WTC11 (cell line): Measurements from ENCODE around the gene MAMLD1. TPM values are rescaled to one million over a fixed set of nuclear protein-coding genes. Genes with fewer than 3 reads are reported as not detected.

Experiments
- ATAC-seq: fragments of 200-7000 bp; cut with Tn5 transposase; 2 replicates; pipeline ENCODE4 v1.10.0; 2021; ENCODE audit warnings: mild to moderate bottlenecking, moderate library complexity
- CTCF ChIA-PET: fragments of 300-600 bp; sonication (Branson Sonifier 250); formaldehyde crosslinking; loops from one replicate; lab custom pipeline; 2021; ENCODE audit warnings: antibody characterized with exemption; lab: Charles Lee
- POLR2A ChIA-PET: fragments of 350-600 bp; sonication (Branson Sonifier 250); formaldehyde crosslinking; loops from one replicate; lab custom pipeline; 2021; ENCODE audit warnings: antibody characterized with exemption; lab: Charles Lee
- DNase-seq: peaks from one replicate; pipeline ENCODE4 v3.0.0; 2021; ENCODE audit warnings: low spot score
- H3K27ac Mint-ChIP-seq: 2 replicates; pipeline ENCODE4 v1.8.0; 2021; ENCODE audit warnings: mixed read lengths
- H3K27me3 Mint-ChIP-seq: 2 replicates; pipeline ENCODE4 v1.8.0; 2021; ENCODE audit warnings: low read depth, mild to moderate bottlenecking, moderate library complexity, mixed read lengths
- H3K36me3 Mint-ChIP-seq: 2 replicates; pipeline ENCODE4 v1.8.0; 2021; ENCODE audit warnings: mixed read lengths
- H3K4me1 Mint-ChIP-seq: 2 replicates; pipeline ENCODE4 v1.8.0; 2022; ENCODE audit warnings: mixed read lengths
- H3K4me3 Mint-ChIP-seq: 2 replicates; pipeline ENCODE4 v1.8.0; 2021; ENCODE audit warnings: mild to moderate bottlenecking, moderate library complexity, mixed read lengths
- H3K9me3 Mint-ChIP-seq: 2 replicates; pipeline ENCODE4 v1.8.0; 2021; ENCODE audit warnings: mixed read lengths
- CREM ChIP-seq: sonication (generic); formaldehyde crosslinking; IDR thresholded peaks from 2 replicates; pipeline ENCODE4 v1.8.1; 2022; ENCODE audit warnings: mild to moderate bottlenecking, missing genetic modification reagents, moderate library complexity
- ELF4 ChIP-seq: sonication (generic); formaldehyde crosslinking; IDR thresholded peaks from 2 replicates; pipeline ENCODE4 v1.8.1; 2022; ENCODE audit warnings: low read depth, mild to moderate bottlenecking, moderate library complexity, missing genetic modification reagents
- FOXK1 ChIP-seq: sonication (generic); formaldehyde crosslinking; IDR thresholded peaks from 2 replicates; pipeline ENCODE4 v1.8.0; 2022; ENCODE audit warnings: mild to moderate bottlenecking, moderate library complexity, missing genetic modification reagents
- HMGA2 ChIP-seq: fragments of 250-450 bp; sonication (Bioruptor Pico); IDR thresholded peaks from 2 replicates; pipeline ENCODE4 v1.4.0; 2021; ENCODE audit warnings: mild to moderate bottlenecking, moderate library complexity
- JAZF1 ChIP-seq: fragments of 250-450 bp; sonication (Bioruptor Pico); IDR thresholded peaks from 2 replicates; pipeline ENCODE4 v1.9.0; 2021; ENCODE audit warnings: moderate library complexity, mild to moderate bottlenecking, inconsistent platforms
- MYBL2 ChIP-seq: sonication (generic); formaldehyde crosslinking; IDR thresholded peaks from 2 replicates; pipeline ENCODE4 v1.8.1; 2023; ENCODE audit warnings: mild to moderate bottlenecking, moderate library complexity, missing genetic modification reagents
- NR2C2 ChIP-seq: sonication (generic); formaldehyde crosslinking; IDR thresholded peaks from 2 replicates; pipeline ENCODE4 v1.8.0; 2022; ENCODE audit warnings: mild to moderate bottlenecking, missing genetic modification reagents
- RELA ChIP-seq: sonication (generic); formaldehyde crosslinking; IDR thresholded peaks from 2 replicates; pipeline ENCODE4 v1.8.1; 2022; ENCODE audit warnings: missing genetic modification reagents, mild to moderate bottlenecking, borderline replicate concordance
- SMAD3 ChIP-seq: sonication (generic); formaldehyde crosslinking; IDR thresholded peaks from 2 replicates; pipeline ENCODE4 v1.8.0; 2022; ENCODE audit warnings: missing genetic modification reagents, mild to moderate bottlenecking, borderline replicate concordance
- SOX15 ChIP-seq: fragments of 250-450 bp; sonication (Bioruptor Pico); IDR thresholded peaks from 2 replicates; pipeline ENCODE4 v1.9.0; 2021; ENCODE audit warnings: mild to moderate bottlenecking
- ZNF396 ChIP-seq: fragments of 250-450 bp; sonication (Bioruptor Pico); IDR thresholded peaks from 2 replicates; pipeline ENCODE4 v1.8.0; 2021; ENCODE audit warnings: mild to moderate bottlenecking, moderate library complexity, borderline replicate concordance
- ZNF416 ChIP-seq: fragments of 250-450 bp; sonication (Bioruptor Pico); IDR thresholded peaks from 2 replicates; pipeline ENCODE4 v1.9.0; 2021; ENCODE audit warnings: mild to moderate bottlenecking, inconsistent platforms
- total RNA-seq: library from RNA; stranded (reverse); gene quantifications from 3 replicates; pipeline ENCODE4 v1.2.3, GENCODE V29; 2021
- TF ChIP-seq, protein P1 (sequence below): sonication (generic); formaldehyde crosslinking; conservative IDR thresholded peaks from 2 replicates; pipeline ENCODE4 v1.8.1; 2023; ENCODE audit warnings: mild to moderate bottlenecking, low read depth, missing genetic modification reagents, moderate library complexity
- TF ChIP-seq, protein P2 (sequence below): sonication (generic); formaldehyde crosslinking; IDR thresholded peaks from 2 replicates; pipeline ENCODE4 v1.8.1; 2023; ENCODE audit warnings: mild to moderate bottlenecking, missing genetic modification reagents
- TF ChIP-seq, protein P3 (sequence below): fragments of 250-450 bp; sonication (Bioruptor Pico); IDR thresholded peaks from 2 replicates; pipeline ENCODE4 v2.1.2; 2022; ENCODE audit warnings: mild to moderate bottlenecking, moderate library complexity
- TF ChIP-seq, protein P4 (sequence below): sonication (generic); formaldehyde crosslinking; IDR thresholded peaks from 2 replicates; pipeline ENCODE4 v1.8.1; 2022; ENCODE audit warnings: mild to moderate bottlenecking, moderate library complexity, missing genetic modification reagents
- TF ChIP-seq, protein P5 (sequence below): sonication (generic); formaldehyde crosslinking; IDR thresholded peaks from 2 replicates; pipeline ENCODE4 v1.8.1; 2023; ENCODE audit warnings: mild to moderate bottlenecking, missing genetic modification reagents, moderate library complexity
- TF ChIP-seq, protein P6 (sequence below): fragments of 250-450 bp; sonication (Bioruptor Pico); conservative IDR thresholded peaks from 2 replicates; pipeline ENCODE4 v1.9.0; 2021; ENCODE audit warnings: mild to moderate bottlenecking
- TF ChIP-seq, protein P7 (sequence below): sonication (generic); formaldehyde crosslinking; IDR thresholded peaks from 2 replicates; pipeline ENCODE4 v1.8.0; 2023; ENCODE audit warnings: mild to moderate bottlenecking, missing genetic modification reagents
- TF ChIP-seq, protein P8 (sequence below): fragments of 250-450 bp; sonication (Bioruptor Pico); IDR thresholded peaks from 2 replicates; pipeline ENCODE4 v1.9.0; 2021; ENCODE audit warnings: moderate library complexity, mild to moderate bottlenecking, inconsistent platforms, borderline replicate concordance

Gene MAMLD1
- total RNA-seq, 1 experiment from 2014 or later: 0.35 TPM

DNA sequence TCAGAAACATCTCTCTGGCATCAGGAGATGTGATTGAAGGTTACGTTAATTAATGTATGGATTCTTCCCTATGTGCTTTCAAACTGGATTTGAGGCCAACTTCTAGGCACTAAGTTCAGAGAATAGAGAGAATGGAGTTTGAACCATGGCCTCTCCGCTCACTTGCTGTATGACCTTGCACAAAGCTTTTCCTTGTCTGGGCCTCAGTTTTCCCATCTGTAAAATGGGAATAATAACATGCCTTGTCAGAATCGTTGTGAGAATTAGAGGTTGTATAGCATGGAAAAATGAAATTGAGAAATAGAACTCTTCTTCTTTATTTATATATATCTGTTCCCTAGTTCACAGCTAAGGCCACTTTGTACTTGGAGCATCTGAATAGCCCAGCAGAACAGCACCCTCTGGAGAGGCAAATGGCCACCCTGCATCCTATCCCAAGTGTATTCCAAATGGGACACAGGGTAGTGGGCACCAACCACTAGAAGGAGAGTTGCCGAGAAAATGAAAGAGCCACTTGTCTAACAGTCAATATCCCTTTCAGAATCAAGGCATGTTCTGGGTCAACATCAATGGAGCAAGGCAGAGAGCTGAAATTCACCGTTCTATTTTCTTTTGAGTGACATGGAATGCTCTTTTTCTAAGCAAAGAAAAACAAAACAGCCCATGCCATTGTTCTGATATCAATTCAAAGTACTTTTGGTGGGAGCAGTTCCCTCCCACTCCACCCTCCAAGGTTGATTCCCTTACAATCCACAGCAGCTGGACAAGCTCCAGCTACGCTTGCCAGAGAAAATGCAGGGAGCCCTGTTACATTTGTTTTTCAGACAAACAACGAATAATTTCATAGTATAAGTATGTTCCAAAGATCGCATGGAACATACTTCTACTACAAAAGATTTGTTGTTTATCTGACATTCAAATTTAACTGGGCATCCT is 182.0 kb downstream of the MAMLD1 start:
- no peak overlapping the region for H3K4me3 Mint-ChIP-seq

DNA sequence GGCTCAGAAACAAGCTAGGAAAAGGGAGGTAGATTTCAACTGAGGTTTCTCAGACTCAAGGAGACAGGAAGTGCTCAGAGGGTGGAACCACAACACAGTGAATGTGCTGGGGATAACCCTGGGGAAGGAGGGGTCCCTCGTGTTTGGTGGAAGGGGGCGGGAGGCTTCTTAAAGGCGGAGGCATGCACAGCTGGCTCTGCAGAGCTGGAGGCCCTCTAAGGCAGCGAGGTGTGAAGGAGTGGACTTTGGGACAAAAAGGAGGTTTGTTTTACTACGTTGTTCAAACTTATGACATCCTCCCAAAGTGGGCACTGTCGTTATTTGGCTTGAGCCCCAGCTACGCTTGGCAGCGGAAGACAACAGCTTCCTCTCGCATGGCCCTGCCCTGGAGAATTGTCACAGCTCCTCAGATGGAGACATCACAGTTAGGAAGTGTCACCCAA is 183.6 kb downstream of the MAMLD1 start:
- ChIA-PET POLR2A (no interaction called here), CTCF (interaction anchor here (0.6 kb wide), 1 partner anchor 34 kb away, joined by 3 read pairs; no protein-coding TSS in a partner anchor)
- Mint-ChIP-seq H3K4me3 (no peak overlapping the region), H3K4me1 (peaks cover 17% of the 10 kb centered on the region), H3K27me3 (peaks cover 48% of the 10 kb centered on the region), H3K36me3 (no peaks in the 10 kb centered on the region), H3K27ac (no peak overlapping the region), H3K9me3 (no peaks in the 10 kb centered on the region)
- DNase-seq (no peak), ATAC-seq (no peak)
- TF ChIP-seq, protein P1, sequence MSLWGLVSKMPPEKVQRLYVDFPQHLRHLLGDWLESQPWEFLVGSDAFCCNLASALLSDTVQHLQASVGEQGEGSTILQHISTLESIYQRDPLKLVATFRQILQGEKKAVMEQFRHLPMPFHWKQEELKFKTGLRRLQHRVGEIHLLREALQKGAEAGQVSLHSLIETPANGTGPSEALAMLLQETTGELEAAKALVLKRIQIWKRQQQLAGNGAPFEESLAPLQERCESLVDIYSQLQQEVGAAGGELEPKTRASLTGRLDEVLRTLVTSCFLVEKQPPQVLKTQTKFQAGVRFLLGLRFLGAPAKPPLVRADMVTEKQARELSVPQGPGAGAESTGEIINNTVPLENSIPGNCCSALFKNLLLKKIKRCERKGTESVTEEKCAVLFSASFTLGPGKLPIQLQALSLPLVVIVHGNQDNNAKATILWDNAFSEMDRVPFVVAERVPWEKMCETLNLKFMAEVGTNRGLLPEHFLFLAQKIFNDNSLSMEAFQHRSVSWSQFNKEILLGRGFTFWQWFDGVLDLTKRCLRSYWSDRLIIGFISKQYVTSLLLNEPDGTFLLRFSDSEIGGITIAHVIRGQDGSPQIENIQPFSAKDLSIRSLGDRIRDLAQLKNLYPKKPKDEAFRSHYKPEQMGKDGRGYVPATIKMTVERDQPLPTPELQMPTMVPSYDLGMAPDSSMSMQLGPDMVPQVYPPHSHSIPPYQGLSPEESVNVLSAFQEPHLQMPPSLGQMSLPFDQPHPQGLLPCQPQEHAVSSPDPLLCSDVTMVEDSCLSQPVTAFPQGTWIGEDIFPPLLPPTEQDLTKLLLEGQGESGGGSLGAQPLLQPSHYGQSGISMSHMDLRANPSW (CRISPR knock-in tag): no peak
- TF ChIP-seq SMAD3 (CRISPR knock-in tag): no peak
- no peak for TF ChIP-seq ELF4
- TF ChIP-seq, protein P2, sequence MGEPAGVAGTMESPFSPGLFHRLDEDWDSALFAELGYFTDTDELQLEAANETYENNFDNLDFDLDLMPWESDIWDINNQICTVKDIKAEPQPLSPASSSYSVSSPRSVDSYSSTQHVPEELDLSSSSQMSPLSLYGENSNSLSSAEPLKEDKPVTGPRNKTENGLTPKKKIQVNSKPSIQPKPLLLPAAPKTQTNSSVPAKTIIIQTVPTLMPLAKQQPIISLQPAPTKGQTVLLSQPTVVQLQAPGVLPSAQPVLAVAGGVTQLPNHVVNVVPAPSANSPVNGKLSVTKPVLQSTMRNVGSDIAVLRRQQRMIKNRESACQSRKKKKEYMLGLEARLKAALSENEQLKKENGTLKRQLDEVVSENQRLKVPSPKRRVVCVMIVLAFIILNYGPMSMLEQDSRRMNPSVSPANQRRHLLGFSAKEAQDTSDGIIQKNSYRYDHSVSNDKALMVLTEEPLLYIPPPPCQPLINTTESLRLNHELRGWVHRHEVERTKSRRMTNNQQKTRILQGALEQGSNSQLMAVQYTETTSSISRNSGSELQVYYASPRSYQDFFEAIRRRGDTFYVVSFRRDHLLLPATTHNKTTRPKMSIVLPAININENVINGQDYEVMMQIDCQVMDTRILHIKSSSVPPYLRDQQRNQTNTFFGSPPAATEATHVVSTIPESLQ (CRISPR knock-in tag): no peak
- no peak for TF ChIP-seq SOX15
- no peak for TF ChIP-seq CREM (CRISPR knock-in tag)
- TF ChIP-seq, protein P3, sequence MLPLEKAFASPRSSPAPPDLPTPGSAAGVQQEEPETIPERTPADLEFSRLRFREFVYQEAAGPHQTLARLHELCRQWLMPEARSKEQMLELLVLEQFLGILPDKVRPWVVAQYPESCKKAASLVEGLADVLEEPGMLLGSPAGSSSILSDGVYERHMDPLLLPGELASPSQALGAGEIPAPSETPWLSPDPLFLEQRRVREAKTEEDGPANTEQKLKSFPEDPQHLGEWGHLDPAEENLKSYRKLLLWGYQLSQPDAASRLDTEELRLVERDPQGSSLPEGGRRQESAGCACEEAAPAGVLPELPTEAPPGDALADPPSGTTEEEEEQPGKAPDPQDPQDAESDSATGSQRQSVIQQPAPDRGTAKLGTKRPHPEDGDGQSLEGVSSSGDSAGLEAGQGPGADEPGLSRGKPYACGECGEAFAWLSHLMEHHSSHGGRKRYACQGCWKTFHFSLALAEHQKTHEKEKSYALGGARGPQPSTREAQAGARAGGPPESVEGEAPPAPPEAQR (CRISPR knock-in tag): no peak
- TF ChIP-seq MYBL2 (CRISPR knock-in tag): no peak
- TF ChIP-seq, protein P4, sequence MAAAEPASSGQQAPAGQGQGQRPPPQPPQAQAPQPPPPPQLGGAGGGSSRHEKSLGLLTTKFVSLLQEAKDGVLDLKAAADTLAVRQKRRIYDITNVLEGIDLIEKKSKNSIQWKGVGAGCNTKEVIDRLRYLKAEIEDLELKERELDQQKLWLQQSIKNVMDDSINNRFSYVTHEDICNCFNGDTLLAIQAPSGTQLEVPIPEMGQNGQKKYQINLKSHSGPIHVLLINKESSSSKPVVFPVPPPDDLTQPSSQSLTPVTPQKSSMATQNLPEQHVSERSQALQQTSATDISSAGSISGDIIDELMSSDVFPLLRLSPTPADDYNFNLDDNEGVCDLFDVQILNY: no peak
- no peak for TF ChIP-seq FOXK1
- TF ChIP-seq, protein P5, sequence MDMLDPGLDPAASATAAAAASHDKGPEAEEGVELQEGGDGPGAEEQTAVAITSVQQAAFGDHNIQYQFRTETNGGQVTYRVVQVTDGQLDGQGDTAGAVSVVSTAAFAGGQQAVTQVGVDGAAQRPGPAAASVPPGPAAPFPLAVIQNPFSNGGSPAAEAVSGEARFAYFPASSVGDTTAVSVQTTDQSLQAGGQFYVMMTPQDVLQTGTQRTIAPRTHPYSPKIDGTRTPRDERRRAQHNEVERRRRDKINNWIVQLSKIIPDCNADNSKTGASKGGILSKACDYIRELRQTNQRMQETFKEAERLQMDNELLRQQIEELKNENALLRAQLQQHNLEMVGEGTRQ (CRISPR knock-in tag): no peak
- no peak for TF ChIP-seq HMGA2
- no peak for TF ChIP-seq NR2C2 (CRISPR knock-in tag)
- TF ChIP-seq ZNF416: no peak
- no peak for TF ChIP-seq JAZF1 (CRISPR knock-in tag)
- TF ChIP-seq, protein P6, sequence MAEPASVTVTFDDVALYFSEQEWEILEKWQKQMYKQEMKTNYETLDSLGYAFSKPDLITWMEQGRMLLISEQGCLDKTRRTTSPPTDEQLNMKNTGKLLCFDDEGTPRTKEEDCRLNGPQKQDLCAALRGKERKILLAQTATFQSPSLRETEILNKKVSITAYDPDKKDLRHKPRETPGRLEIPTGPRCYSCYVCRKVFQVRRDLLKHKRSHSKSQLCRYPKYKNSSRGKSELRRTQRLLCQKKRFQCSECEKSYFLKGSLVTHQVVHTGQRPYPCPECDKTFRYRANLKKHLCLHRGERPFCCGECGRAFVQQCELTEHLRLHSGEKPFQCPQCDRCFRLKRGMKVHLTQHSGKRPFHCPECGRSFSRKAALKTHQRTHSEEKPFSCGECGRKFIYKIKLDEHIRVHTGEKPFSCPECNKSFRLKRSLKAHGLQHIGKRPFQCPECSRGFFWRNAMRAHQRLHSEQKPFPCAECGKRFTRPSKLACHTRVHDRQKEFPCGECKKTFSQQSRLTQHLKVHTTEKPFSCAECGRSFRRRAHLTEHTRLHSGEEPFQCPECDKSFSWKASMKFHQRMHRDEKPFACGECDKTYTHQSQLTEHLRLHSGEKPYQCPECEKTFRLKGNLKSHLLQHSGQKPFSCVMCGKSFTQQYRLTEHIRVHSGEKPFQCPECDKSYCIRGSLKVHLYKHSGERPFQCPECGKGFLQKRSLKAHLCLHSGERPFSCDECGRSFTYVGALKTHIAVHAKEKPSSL: no peak
- TF ChIP-seq, protein P7, sequence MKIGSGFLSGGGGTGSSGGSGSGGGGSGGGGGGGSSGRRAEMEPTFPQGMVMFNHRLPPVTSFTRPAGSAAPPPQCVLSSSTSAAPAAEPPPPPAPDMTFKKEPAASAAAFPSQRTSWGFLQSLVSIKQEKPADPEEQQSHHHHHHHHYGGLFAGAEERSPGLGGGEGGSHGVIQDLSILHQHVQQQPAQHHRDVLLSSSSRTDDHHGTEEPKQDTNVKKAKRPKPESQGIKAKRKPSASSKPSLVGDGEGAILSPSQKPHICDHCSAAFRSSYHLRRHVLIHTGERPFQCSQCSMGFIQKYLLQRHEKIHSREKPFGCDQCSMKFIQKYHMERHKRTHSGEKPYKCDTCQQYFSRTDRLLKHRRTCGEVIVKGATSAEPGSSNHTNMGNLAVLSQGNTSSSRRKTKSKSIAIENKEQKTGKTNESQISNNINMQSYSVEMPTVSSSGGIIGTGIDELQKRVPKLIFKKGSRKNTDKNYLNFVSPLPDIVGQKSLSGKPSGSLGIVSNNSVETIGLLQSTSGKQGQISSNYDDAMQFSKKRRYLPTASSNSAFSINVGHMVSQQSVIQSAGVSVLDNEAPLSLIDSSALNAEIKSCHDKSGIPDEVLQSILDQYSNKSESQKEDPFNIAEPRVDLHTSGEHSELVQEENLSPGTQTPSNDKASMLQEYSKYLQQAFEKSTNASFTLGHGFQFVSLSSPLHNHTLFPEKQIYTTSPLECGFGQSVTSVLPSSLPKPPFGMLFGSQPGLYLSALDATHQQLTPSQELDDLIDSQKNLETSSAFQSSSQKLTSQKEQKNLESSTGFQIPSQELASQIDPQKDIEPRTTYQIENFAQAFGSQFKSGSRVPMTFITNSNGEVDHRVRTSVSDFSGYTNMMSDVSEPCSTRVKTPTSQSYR: no peak
- TF ChIP-seq, protein P8, sequence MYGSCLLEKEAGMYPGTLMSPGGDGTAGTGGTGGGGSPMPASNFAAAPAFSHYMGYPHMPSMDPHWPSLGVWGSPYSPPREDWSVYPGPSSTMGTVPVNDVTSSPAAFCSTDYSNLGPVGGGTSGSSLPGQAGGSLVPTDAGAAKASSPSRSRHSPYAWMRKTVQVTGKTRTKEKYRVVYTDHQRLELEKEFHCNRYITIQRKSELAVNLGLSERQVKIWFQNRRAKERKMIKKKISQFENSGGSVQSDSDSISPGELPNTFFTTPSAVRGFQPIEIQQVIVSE: no peak

More for the DNA sequence above, 182.0 kb downstream of the MAMLD1 start:
- no peaks in the 10 kb centered on the region for H3K9me3 Mint-ChIP-seq
- H3K27me3 Mint-ChIP-seq: peaks cover 40% of the 10 kb centered on the region
- no peak overlapping the region for H3K27ac Mint-ChIP-seq
- no peak for TF ChIP-seq ZNF396 (CRISPR knock-in tag)
- TF ChIP-seq RELA (CRISPR knock-in tag): no peak
- ATAC-seq (no peak), DNase-seq (no peak)
- H3K36me3 Mint-ChIP-seq: no peaks in the 10 kb centered on the region
- H3K4me1 Mint-ChIP-seq: peaks cover 17% of the 10 kb centered on the region
- CTCF ChIA-PET: interaction anchor here (0.7 to 2.3 kb wide), 13 partner anchors 13 to 175 kb away, joined by 3 to 9 read pairs (median 6); partner anchors contain the start of gene MTM1
- POLR2A ChIA-PET: no interaction called here
